Stimulated activated CD8-positive, alpha-beta memory T cell treated with anti-CD3 and anti-CD28 coated beads, Interleukin-7, amount 100 ng/mL, for 48 hours (primary cell): ENCODE data around the gene RIPOR1.
"Not testable (repeated sequence)": the region's sequence is repeated elsewhere in the genome, so short reads cannot be mapped to it uniquely, and the experiment has no call there.

Source experiments
- DNase-seq, 2 donors: peaks; one replicate each; pipeline ENCODE4 v3.0.0-alpha.2; 2020; ENCODE audit warnings: low read depth in 1 of 2; ENCODE audit errors: extremely low read depth in 1 of 2

Gene RIPOR1

DNA sequence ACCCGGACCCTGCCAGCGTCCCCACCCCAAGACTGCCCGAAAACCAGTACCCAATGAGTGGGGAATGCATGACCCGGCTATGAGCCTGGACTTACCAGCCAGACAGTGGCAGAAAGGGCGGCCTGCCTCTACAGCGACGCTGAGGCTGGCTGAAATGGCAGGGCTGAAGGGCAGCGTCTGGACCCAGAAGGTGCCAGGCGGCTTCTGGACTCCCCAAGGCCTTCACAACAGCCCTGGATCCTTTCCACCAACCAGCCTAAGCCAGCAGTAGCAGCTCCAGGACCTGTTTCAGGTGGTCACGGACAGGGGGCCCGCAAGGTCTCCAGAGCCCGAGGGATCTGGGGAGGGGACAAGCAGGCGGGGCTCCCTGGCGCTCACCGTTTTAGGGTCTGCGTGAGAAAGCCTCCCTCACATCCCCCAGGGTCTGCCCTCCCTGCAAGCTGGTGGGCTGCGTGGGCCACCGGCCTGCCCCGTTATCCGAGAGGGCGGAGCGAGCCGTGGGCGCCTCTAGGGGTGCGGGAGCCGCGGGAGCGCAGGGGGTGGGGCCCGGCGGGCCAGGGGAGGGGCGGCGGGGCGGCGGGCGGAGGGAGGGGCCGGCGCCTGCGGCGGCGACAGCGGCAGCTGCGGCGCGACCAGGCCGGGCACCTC lies at the start of gene RIPOR1:
RIPOR1 (plus strand) TSS at position 608 of the 648 bp plus-strand sequence. CDS start 9,618 bp downstream, outside the sequence.
- no peak for DNase-seq

DNA sequence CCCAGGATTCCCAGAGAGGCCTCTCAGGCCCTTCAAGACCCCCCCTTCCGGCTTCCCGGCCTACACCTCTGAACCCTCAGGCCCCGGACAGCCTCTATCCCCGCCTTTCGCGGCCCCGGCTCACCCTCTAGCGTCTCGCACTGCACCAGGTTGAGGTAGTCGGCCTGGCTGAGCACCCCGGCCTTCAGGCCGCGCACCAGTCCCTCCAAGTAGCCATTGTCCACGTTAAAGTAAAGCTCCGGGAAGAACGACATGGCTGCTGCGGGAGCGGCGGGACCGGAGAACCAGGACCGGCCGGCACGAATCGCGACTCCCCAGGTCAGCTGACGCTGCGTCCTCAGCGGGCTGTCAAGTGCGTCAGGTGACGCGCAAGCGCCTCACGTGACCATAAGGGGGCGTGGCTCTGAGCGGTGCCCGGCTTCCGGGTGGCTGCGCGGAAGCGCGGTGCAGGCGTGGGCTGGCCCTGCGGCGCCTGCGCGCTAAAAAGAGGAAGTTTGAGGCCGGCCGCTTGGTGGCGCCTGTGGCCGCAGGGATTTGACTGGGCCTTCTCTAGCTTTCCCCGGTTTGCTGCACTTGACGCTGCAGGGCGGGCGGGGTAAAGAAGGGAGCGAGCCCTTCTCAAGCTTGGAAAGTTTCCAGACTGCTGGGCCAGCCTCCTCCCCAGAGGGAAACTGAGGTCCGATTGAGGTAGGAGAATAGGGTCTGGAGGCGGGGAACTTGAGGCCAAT lies 47.6 kb upstream of the RIPOR1 start, which contains the start of gene ATP6V0D1:
ATP6V0D1 (minus strand) TSS at position 325 of the 728 bp plus-strand sequence; CDS start at position 254, 71 bp downstream.
- DNase-seq = peak; percentile 95 to 99

DNA sequence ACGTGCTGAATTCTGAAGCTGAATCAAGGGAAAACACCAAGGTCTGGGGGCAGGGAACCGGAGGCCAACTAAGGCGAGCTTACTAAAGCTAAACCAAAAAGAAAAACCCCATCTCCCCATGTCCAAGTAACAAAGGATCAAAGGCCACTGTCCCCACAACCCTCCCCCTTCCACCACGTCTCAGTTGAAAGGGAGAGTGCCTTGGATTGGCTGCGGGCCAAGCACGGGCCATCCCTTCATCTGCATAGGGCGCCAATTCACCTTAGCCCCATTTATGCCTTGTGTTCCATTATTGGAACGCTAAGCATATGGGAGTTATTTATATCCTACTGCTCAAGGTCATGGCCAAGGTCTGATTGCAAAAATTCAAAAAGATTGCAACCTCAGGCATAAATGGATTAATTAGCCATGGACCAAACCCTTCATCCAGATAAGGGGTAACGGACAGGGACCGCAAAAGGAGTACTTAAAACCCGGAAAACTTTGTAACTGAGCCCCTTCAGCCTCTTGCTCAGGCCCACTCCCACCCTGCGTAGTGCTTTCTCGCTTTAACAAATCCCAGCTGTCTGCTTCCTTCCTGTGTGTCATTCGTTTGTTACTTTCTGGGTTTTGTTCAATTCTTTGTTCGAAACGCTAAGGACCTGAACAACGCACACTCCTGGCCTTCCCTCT lies 46.9 kb upstream of the RIPOR1 start:
- DNase-seq = no peak

DNA sequence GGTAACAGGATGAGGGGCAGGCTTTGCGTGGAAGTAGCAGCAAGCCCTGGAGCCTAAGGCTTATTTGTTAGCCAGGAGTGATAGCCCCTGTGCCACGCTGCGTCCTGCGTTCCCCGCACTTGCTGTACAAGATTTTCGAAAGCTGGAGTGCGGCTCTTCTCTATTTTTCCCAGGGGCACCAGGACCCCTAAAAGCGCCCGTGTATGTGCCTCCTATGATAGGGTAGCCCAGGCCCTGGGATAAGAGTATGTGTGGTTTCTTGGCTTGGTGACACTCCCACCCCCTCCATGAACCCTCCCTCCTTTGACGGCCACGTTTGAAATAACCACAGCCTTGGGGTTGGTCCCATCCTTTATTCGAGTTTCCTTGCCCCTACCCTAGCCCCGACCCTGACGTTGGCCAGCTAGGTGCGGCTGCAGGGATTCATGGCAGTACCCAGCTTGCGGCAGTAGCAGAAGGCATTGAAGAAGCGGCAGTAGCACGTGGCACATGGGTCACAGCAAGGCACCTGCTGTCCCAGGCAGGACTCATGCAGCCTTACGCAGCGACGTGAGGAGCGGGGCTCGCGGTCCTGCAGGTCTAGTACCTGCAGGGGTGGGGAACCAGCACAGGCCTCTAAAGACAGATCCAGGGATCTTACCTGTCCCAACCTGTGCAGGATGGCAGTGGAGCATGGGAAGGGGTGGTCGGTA lies 46.2 kb upstream of the RIPOR1 start:
- no peak for DNase-seq

GRCh38 chr16:67483150-67483549 lies 45.5 kb upstream of the RIPOR1 start, which contains the start of gene AGRP:
TSS of gene AGRP (minus strand) at chr16:67483547. CDS start at chr16:67483398, 149 bp downstream.
- no peak for DNase-seq

GRCh38 chr16:67483731-67484525 lies 44.7 kb upstream of the RIPOR1 start:
- DNase-seq = no peak

DNA sequence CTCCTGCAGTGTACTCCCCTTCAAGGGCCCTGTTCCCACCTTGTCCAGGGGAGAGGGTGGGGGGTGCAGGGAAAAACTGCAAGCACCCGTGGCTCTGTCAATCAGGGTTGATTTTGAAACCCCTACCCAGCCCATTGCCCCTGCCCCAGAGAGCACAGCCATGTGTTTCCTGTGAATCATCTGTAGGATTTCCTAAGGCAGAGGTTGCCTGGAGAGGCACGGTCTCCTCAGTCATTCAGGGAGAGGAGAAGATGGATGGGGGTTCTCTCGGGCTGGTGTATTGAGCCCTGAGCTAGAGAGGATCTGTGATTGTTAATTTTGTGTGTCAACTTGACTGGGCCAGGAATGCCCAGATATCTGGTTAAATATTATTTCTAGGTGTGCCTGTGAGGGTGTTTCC lies 41.8 kb upstream of the RIPOR1 start:
- no peak for DNase-seq

- not testable (repeated sequence) for DNase-seq
Measured at GRCh38 chr16:67487561-67487960, 41.1 kb upstream of the RIPOR1 start.

DNA sequence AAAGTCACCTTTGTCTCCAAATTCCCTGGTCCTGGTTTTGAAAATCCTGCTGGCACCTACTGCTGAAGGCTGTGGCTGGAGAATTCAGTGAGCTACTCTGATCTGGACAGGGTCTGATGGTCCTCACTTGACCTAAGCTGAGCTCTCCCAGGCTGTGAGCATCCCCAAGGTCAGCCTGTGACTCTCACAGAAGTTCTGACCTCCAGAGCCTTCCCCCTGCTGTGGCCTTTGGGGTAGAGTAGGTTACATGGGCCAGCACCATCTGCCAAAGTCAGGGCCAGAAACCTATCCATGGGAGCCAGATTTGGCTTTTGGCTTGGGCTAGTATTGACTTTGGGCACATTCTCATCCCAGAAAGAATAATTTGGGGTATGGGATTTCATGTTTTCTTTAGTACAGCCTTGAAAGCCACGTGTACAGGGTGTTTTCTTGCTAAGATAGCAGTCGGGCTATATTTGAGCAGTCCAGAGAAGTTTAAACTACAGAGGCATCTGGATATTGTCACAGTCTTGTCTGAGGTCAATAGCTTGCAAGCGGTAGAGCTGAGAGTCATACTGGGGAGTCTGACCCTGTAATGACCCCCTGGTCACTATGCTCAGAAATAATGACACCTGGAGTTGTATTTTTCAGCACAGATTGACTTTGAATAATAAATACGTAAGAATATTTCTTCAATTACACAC lies 39.1 kb upstream of the RIPOR1 start:
- DNase-seq = no peak

DNA sequence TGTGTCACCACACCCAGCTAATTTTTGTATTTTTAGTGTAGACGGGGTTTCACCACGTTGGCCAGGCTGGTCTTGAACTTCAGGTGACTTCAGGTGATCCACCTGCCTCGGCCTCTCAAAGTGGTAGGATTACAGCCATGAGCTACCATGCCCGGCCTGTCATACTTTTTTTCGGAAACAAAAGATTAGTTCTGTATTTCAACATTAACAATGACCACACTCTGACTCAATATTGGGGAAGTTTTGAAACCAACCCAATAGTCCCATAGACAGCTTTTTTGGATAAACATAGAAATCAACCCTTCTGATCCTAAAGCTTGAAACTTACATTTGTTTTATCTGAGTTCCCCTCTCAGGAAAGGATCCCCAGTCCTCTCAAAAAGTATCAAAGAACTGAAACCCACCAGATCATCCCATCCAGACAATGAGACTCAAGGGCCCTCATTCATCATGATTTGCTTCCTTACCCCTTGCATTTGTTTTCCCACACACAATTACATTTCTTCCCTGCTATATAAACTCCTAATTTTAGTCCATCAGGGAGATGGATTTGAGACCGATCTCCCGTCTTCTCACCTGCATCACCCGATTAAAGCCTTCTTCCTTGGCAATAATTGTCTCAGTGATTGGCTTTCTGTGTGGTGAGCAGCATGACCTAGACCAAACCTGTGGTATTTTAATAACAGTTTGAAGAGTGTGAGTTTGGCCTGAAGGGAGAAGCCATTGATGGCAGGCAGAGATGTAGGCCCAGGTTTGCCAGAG lies 38.1 kb upstream of the RIPOR1 start:
- no peak for DNase-seq

DNA sequence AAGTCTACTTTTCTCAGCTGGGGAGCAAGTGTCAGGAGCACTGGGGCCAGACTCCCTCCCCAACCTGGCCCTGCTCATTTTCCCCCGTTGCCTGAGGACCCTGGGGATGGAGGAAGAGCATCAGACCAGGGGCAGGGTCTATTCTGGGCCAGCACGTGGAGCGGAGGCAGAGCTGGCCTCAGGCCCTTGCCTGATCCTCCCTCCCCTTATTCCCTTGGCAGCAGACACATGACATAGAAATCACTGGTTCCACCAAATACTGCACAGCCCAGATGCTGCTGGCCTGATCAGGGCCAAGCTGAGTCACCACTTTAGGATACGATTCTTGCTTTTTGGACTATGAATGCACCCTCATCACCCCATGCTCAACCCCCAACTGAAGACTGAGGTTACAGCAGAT lies 29.5 kb upstream of the RIPOR1 start:
- DNase-seq = no peak

- DNase-seq = no peak
Measured at GRCh38 chr16:67504031-67505021, 24.3 kb upstream of the RIPOR1 start.

- DNase-seq = no peak
Measured at GRCh38 chr16:67506468-67506867, 22.2 kb upstream of the RIPOR1 start.

DNA sequence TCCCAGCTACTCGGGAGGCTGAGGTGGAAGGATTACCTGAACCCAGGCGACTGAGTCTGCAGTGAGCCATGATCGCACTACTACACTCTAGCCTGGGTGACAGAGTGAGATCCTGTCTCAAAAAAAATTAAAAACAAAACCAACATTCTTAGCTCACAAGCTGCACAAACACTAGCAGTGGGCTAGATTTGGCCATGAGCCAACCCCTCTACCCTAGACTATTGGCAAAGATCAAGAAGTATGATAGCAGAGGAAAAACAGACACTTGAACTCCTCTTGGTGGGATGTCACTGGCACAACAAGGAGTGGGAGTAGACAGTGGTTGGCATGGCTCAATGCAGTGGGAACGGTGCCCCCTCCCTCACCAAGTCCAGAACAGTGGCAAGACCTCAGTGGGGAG lies 19.6 kb upstream of the RIPOR1 start:
- DNase-seq = no peak

DNA sequence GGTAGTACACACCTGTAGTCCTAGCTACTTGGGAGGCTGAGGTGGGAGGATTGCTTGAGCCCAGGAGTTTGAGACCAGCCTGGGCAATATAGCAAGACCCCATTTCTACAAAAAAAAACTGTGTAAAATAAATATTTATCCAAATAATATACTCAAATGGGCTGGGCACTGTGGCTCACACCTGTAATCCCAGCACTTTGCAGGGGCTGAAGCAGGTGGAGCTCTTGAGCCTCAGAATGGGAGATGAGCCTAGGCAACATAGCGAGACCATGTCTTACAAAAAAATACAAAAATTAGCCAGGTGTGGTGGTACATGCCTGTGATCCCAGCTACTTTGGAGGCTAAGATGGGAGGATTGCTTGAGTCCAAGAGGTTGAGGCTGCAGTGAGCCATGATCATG lies 14.7 kb upstream of the RIPOR1 start:
- DNase-seq = not testable (repeated sequence)

DNA sequence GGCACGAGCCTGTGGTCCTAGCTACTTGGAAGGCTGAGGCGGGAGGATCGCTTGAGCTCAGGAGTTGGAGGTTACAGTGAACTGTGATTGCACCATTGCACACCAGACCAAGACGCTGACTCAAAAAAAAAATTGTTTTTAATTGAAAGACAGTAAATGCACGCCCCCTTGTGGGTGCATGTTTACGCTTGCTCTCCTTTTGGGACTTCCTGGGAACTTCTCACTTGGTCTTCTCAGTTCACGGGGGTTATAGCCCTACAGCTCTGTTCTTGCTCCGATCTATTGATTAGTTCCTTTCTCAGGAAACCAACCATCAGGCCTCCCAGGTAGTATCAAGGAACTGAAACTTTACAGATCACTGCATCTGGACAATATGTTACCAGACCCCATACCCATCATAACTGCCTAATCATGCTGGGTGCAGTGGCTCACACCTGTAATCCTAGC lies 14.2 kb upstream of the RIPOR1 start:
- DNase-seq = peak; percentile 37 to 74

GRCh38 chr16:67516296-67517154 lies 12.1 kb upstream of the RIPOR1 start:
- no peak for DNase-seq
